ENCODE measurements around the gene PIK3CG. TPM values are rescaled to one million over a fixed set of nuclear protein-coding genes. Genes with fewer than 3 reads are reported as not detected.
"Not testable (repeated sequence)": the region's sequence is repeated elsewhere in the genome, so short reads cannot be mapped to it uniquely, and the experiment has no call there.

PIK3CG gene
- total RNA-seq, 1 donor from 2014 or later: 2.0 TPM

DNA sequence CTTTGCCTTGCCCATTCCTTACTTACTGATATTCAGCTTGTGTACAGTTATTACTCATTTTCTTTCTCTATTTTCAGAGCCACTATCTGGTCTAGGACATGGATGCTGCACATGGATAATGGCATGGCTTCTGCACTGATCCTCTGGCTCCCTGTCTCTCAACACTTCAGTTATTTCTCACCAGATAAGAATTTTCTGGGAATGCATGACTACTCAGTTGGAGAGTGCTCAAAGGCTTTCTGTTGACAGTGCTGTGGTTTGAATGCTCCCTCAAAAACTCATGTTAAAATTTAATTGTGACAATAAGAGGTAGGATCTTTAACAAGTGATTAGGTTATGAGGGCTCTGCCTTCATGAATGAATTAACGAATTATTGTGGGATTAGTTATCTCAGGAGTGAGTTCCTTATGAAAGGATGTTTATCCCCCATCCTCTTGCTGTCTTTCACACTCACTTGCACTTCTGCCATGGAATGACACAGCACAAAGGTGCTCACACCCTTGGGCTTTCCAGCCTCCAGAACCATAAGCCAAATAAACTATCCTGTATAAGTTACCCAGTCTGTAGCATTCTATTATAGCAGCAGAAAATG, 16.1 kb upstream of the PIK3CG start:
- Histone ChIP-seq H3K36me3 (no peaks in the 10 kb centered on the region), H3K4me1 (no peaks in the 10 kb centered on the region), H3K27ac (no peak overlapping the region), H3K27me3 (no peaks in the 10 kb centered on the region), H3K4me3 (no peak overlapping the region), H3K9me3 (no peaks in the 10 kb centered on the region)
- DNase-seq (ENCODE audit: low spot score in 2 of 2): no peak
- TF ChIP-seq, protein P1, sequence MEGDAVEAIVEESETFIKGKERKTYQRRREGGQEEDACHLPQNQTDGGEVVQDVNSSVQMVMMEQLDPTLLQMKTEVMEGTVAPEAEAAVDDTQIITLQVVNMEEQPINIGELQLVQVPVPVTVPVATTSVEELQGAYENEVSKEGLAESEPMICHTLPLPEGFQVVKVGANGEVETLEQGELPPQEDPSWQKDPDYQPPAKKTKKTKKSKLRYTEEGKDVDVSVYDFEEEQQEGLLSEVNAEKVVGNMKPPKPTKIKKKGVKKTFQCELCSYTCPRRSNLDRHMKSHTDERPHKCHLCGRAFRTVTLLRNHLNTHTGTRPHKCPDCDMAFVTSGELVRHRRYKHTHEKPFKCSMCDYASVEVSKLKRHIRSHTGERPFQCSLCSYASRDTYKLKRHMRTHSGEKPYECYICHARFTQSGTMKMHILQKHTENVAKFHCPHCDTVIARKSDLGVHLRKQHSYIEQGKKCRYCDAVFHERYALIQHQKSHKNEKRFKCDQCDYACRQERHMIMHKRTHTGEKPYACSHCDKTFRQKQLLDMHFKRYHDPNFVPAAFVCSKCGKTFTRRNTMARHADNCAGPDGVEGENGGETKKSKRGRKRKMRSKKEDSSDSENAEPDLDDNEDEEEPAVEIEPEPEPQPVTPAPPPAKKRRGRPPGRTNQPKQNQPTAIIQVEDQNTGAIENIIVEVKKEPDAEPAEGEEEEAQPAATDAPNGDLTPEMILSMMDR (IDR thresholded peaks at IDR 0.05): no peak
- intact Hi-C loops (cut with DNase I): no loop called here

DNA sequence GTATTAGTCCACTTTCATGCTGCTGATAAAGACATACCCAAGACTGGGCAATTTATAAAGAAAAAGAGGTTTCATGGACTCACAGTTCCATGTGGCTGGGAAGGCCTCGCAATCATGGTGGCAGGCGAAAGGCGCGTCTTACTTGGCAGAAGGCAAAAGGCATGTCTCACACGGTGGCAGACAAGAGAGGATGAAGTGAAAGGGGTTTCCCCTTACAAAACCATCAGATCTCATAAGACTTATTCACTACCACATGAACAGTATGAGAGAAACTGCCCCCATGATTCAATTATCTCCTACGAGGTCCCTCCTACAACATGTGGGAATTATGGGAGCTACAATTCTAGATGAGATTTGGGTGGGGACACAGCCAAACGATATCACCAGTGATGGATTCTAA, 13.4 kb upstream of the PIK3CG start:
- not testable (repeated sequence) for H3K27ac ChIP-seq

DNA sequence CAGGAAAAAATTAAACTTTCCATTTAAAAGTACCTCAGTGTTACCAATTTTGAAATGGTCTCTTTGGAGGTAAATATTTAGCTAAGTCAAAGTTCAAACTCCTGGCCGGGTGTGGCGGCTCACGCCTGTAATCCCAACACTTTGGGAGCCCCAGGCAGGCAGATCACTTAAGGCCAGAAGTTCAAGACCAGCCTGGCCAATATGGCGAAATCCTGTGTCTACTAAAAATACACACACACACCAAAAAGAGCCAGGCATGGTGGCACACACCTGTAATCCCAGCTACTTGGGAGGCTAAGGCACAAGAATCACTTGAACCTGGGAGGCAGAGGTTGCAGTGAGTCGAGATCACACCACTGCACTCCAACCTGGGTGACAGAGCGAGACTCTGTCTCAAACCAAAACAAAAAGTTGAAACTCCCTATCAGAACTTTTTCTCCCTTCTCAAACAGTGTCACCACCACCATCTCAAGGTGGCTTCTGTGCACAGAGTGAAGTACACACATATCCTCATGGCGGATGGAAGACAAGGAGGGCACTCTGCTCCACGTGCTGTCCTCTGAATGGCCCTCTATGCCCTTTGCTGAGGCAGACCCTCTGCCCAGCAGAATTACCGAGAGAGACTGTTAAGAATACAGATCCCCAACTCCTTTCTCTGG, 11.7 kb upstream of the PIK3CG start:
- Histone ChIP-seq H3K27me3 (no peaks in the 10 kb centered on the region), H3K27ac (no peak overlapping the region)
- no peak for DNase-seq (ENCODE audit: low spot score in 2 of 2)

More for the DNA sequence above, 13.4 kb upstream of the PIK3CG start:
- H3K4me3 ChIP-seq; H3K36me3 ChIP-seq; H3K4me1 ChIP-seq; H3K9me3 ChIP-seq; DNase-seq (ENCODE audit: low spot score in 2 of 2); H3K27me3 ChIP-seq; intact Hi-C loops (cut with DNase I): not testable (repeated sequence)

DNA sequence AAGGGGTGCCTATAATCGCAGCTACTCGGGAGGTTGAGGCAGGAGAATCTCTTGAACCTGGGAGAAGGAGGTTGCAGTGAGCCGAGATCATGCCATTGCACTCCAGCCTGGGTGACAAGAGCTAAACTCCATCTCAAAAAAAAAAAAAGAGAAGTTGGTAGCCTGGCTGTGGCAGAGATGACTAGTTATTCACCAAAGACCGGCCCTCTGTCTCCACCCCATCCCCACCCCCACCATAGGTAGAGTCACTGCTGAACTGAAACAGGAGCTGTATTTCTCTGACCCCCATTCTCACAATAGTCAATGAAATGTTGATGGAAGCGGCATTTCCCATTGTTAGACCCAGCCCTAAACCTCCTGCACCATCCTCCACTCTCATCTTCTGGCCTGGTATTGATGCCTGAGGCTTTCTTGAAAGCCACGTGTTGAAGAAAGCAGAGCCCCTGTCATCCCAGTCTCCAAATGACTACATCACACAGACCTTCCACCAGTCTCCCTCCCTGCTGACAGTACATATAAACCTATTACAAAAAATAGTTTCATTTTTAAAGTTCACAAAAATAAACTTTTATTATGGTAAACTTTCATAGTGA, 9.4 kb upstream of the PIK3CG start:
- H3K9me3 ChIP-seq: peaks cover 0 to 4% of the 10 kb centered on the region in 2 donors
- no peaks in the 10 kb centered on the region for H3K27me3 ChIP-seq
- TF ChIP-seq, protein P1 (IDR thresholded peaks at IDR 0.05): no peak
- intact Hi-C loops (cut with DNase I): no loop called here
- H3K4me3 ChIP-seq: no peak overlapping the region
- DNase-seq (ENCODE audit: low spot score in 2 of 2): no peak
- H3K36me3 ChIP-seq: no peaks in the 10 kb centered on the region
- H3K27ac ChIP-seq: no peak overlapping the region
- no peaks in the 10 kb centered on the region for H3K4me1 ChIP-seq

More for the DNA sequence above, 11.7 kb upstream of the PIK3CG start:
- H3K9me3 ChIP-seq: no peaks in the 10 kb centered on the region
- no peaks in the 10 kb centered on the region for H3K4me1 ChIP-seq
- intact Hi-C loops (cut with DNase I): no loop called here
- TF ChIP-seq, protein P1 (IDR thresholded peaks at IDR 0.05): no peak
- H3K36me3 ChIP-seq: no peaks in the 10 kb centered on the region
- no peak overlapping the region for H3K4me3 ChIP-seq

DNA sequence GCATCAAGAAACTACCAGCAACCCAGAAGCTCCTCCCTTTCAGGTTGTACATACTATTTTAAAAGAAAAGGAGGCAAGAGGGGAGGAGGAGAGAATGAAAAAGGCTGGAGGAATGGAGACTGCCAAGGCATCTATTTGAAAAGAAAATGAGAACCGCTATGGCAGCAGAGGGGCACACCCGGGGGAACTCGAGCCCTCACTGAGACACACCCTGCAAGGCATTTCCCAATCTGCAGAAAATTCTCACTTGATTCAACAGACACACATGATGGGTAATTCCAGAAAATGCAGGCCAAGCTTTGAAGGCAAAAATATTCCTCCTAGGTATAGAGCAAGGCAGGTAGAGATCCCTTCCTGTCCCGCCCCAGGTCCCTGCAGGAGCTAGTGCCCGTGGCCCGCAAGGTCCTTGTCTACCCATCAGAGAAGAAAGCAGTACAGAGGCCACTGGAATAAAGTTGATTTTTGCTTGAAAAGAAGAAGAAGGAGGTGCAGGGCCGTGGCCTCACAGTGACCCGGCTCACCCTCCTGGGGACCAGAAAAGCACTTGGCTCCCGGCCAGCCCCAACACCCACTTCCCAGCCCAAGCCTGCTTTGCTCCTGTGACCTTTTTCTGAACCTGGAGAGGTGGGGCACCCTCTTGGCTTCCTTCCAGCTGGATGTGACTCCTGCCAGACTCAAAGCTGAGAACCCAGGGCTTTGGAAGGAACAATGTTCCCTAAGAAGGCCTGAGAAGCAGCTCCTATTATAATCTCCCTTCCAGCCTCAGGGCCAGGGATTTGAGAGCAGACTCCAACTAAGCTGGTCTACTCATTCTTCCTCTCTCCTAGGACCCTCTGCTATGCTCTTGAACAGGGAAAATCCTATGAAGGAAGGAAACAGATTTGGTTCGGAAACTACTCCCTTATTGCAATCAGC, 6.2 kb upstream of the PIK3CG start:
- Histone ChIP-seq H3K4me3 (no peak overlapping the region), H3K27ac (no peak overlapping the region), H3K27me3 (no peaks in the 10 kb centered on the region), H3K4me1 (no peaks in the 10 kb centered on the region), H3K36me3 (no peaks in the 10 kb centered on the region), H3K9me3 (peaks cover 0 to 4% of the 10 kb centered on the region in 2 donors)
- TF ChIP-seq, protein P1 (IDR thresholded peaks at IDR 0.05): no peak
- DNase-seq (ENCODE audit: low spot score in 2 of 2): no peak
- intact Hi-C loops (cut with DNase I): no loop called here

All from ascending aorta (tissue), 2 donors.